HG02588 (cell line): ENCODE measurements around the gene TRIOBP.
"Not testable (repeated sequence)": the region's sequence is repeated elsewhere in the genome, so short reads cannot be mapped to it uniquely, and the experiment has no call there.

ENCODE experiments used
- ATAC-seq: cut with Tn5 transposase; IDR thresholded peaks from one replicate; pipeline ENCODE4 v1.9.1; 2021; ENCODE audit warnings: mild to moderate bottlenecking, moderate library complexity; ENCODE audit not compliant: unreplicated experiment

The TRIOBP gene

GRCh38 chr22:37717746-37718305 lies 21.0 kb downstream of the TRIOBP start:
- ATAC-seq = not testable (repeated sequence)

GRCh38 chr22:37725551-37726240 lies 28.8 kb downstream of the TRIOBP start:
- ATAC-seq = no peak

- ATAC-seq = no peak
Observed at GRCh38 chr22:37726241-37726887, 29.5 kb downstream of the TRIOBP start.

GRCh38 chr22:37728620-37729019 lies 31.8 kb downstream of the TRIOBP start:
- no peak for ATAC-seq

DNA sequence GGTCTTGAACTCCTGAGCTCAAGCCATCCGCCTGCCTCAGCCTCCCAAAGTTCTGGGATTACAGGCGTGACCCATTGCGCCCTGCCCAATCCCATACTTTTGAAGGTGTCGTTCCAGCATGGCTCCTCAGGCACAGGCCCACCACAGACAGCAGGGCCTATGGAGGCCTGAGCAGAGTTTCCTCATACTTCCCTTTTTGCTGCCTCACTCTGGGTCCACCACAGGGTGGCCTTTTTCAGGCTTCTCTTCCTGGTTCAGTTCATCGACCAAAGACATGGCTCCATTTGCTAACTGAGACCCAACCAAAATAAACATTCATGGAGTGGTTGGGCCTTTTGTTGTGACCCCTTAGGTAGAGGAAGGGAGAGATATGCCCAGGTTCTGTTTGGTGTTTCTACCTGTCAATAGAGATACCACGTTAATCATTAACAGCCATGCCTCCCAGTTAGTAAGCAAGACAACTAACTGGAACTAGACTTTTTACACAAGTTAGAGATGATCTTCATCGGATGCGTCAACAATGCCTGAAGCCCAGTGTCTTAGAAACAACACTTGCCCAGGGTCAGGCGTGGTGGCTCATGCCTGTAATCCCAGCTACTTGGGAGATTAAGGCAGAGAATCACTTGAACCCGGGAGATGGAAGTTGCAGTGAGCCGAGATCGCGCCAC lies 35.1 kb downstream of the TRIOBP start:
- no peak for ATAC-seq

DNA sequence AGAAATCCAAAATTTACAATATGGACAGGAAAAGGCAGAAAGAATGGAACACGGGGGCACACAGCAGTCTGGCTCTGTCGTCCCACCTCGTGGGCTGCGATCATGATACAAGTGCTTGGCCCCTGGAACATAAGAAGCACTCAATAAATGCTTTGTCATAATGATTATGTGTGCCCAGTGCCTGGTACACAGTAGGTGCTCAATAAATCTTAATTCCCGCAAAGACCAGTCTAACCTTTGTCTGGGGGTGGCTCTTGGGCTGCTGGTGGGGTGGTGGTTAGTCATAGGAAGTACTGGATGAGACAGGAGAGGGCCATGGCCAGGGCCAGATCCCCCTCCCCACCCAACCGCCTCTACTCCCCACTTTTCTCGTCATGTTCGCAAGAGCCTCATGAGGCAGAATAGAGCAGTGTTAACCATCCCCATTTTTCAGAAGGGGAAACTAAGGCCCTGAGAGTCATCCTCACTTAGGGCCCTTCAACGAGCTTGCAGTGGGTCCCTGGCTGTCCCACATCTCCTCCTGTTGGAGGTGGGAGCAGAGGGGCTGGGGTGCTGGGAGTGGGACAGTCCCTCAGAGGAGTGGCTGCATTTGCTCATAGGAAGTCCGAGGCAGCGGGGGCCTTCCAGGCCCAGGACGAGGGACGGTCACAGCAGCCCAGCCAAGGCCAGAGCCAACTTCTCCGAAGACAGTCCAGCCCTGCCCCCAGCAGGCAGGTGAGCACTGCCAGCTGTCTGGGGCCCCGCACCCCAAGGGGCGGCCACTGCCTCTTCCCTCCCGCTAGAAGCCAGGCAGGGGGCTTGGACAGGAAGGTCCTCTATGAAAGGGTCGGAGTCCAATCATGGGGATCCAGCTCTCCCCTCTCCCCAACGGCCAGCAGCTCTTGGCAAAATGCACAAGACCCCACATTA lies 36.1 kb downstream of the TRIOBP start:
- no peak for ATAC-seq

GRCh38 chr22:37733625-37734401 lies 37.0 kb downstream of the TRIOBP start:
- ATAC-seq = no peak

- no peak for ATAC-seq
Observed at GRCh38 chr22:37734402-37734700, 37.5 kb downstream of the TRIOBP start.

GRCh38 chr22:37734964-37735451 lies 38.2 kb downstream of the TRIOBP start:
- no peak for ATAC-seq

DNA sequence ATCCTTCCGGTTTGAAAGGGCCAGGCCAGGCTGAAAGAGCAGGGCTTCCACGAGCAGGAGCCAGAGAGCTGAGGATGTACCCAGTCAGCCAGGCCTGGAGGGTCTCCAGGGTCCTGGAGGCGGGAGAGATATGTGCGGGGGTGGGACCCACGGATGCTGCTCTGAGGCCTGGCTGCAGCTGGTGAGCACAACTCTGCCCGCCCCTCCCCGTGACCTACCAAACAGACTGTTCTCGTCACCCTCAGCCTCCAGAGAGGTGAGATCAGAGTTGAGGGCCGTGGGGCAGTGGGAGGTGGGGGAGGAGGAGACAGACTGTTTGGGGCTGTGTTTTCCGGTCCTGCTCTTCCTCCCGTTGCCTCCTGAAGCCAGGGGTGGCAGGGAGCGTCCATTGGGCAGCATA lies 42.2 kb downstream of the TRIOBP start:
- no peak for ATAC-seq

- no peak for ATAC-seq
Observed at GRCh38 chr22:37739611-37740049, 42.8 kb downstream of the TRIOBP start.

GRCh38 chr22:37740455-37741311 lies 43.8 kb downstream of the TRIOBP start:
- ATAC-seq = no peak

DNA sequence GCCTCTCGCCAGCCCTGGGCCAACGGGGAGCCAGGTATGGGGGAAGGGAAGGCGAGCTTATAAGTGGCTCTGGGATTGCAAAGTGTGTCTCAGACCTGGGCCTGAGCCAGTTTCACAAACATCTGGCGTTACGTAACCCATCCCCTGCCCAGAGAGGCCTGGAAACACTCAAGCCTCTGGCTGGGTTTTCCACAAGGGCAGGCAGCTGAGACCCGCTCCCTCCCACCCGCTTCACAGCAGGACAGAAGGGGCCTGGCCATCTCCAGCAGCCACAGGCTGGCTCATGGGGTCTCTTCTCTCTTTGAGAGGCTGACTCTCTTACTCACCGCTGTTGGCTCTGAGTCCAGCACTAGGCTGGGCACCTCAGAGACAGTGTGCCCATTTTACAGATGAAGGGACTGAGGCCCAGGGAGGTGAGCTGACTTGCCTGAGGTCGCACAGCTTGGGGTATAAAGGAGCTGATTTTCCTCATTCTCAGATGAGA lies 44.5 kb downstream of the TRIOBP start:
- ATAC-seq = no peak

- ATAC-seq = no peak
Observed at GRCh38 chr22:37742376-37743171, 45.7 kb downstream of the TRIOBP start.

DNA sequence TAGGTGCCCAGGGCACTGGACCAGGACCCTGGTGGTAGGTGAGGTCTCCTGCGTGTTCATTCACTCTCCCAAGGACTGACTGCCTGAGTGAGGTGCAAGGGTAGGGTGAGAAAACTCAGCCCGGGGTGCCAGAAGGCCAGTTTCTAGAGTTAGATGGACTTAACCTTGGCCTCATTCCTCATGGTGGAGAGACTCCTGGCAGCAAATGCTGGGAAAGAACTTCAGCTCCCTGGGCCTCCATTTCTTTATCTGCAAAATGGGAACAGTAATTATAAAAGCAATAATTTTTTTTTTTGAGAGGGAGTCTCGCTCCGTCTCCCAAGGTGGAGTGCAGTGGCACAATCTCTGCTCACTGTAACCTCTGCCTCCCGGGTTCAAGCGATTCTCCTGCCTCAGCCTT lies 47.7 kb downstream of the TRIOBP start:
- ATAC-seq = no peak

- ATAC-seq = peak; percentile 55
Observed at GRCh38 chr22:37745548-37746365, 48.9 kb downstream of the TRIOBP start.

DNA sequence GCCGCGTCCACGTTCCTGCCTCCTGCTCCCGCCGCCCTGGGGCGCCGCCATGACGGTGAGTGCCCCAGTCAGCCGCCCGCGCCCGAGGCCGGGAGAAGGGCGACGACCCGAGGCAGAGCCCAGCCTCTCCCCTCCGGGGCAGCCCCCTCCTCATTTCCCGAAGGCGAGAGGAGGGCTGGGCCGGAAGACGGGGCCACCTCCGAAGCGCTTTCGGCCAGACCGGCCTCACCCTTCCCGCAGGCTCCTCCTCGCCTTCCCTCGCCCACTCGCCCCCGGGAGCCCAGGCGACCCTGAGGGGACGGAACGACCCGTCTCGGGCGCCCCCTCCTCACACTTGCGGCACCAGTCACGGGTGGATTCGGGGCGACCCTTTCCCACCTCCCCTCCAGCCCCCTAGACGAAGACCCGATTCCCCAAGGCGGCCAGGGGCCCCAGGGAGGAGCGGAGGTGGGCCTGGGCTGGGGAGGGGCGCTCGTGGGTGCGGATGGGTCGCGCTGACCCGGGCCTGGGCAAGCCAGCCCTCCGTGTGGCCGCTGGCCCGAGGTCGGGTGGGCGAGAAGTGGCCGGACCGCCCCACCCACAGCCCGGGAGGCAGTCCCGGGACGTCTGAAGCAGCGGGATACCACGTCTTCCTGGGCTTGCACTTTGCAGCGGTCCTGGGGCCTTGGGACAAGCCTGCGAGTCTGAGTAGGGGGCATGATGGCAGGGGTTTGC lies 49.7 kb downstream of the TRIOBP start:
- ATAC-seq = peak; percentile 22
